H54 (cell line): Measurements from ENCODE around the gene PRRG4.
"Not testable (repeated sequence)": the region's sequence is repeated elsewhere in the genome, so short reads cannot be mapped to it uniquely, and the experiment has no call there.

Experiments used
- DNase-seq: peaks from one replicate; pipeline ENCODE4 v3.0.0; 2011; ENCODE audit warnings: low spot score, mixed read lengths; ENCODE audit not compliant: insufficient read length
- FAIRE-seq: peaks from 3 replicates; lab custom pipeline; 2011; peaks lifted over from hg19 to GRCh38; lab: Jason Lieb, UNC
- POLR2A ChIP-seq: IDR thresholded peaks from 2 replicates; pipeline ENCODE4 v1.6.1; 2011; ENCODE audit warnings: low read depth, mild to moderate bottlenecking, low read length

PRRG4 gene

DNA sequence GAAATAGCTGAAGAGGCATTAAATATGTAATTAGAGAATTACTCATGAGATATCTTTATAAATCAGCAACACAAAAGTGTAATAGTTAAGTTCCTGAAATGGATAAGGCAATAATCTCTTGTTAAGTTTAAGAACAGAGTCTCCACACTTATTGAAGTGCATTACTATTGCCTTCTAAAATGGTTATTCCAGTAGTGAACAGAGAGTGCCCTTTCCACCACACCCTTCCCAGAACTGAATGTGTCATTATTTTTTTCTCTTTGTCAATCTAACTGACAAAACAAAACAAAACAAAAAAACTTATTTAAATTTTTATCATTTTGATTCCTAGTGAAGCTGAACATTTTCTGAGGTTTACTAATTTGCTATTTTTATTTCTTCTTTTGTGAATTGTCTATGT, 9.2 kb upstream of the PRRG4 start:
- DNase-seq (no peak), FAIRE-seq (peak; percentile 52)
- no peak for TF ChIP-seq POLR2A

DNA sequence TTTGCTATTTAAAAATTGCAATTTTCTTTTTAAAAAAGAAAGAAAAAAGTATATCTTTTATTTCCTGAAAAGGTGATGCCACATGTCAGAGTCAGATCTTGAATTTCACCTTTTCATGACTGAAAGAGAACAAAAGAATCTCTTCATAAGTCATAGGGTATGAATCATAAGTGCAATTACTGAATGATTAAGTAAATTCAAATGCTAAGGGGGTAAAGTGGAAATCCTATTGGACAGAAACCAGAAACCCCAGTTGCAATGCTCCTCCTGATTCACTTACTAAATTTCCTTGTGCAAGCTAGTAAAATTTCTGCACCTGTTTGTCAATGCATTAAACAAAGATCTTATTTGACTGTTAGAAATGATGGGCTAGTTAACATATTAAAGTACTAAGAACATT, 8.2 kb upstream of the PRRG4 start:
- FAIRE-seq (peak; percentile 89), DNase-seq (no peak)
- TF ChIP-seq POLR2A: no peak

DNA sequence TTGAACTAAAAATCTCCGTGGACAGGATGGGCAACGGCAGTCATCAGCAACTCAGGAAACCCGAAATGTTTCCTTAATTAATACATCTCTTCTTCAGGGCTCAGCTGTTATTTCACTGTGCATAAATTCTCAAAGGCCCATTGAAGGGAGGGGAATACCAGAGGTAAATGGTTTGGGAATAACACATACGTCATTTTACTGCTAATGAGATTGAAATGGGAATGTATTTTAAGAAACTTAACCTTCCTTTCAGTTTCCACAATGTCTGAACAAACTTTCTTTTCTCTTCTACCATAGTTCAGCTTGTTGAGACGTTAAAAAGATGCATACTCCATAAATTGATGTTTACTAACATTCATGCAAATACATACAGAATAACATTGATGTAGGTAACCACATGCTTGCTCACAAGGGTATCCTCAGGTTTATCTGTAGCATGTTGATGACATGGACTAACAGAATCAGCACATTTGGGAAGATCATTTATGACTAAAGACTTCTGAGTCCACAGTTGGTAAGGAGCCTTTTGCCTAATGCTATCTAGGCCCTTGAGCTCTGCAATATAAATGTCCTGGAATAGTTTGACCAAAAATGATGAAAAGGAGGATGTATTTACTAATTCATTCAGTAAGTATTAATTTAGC, 7.7 kb upstream of the PRRG4 start:
- no peak for DNase-seq
- FAIRE-seq: peak; percentile 33
- no peak for TF ChIP-seq POLR2A

DNA sequence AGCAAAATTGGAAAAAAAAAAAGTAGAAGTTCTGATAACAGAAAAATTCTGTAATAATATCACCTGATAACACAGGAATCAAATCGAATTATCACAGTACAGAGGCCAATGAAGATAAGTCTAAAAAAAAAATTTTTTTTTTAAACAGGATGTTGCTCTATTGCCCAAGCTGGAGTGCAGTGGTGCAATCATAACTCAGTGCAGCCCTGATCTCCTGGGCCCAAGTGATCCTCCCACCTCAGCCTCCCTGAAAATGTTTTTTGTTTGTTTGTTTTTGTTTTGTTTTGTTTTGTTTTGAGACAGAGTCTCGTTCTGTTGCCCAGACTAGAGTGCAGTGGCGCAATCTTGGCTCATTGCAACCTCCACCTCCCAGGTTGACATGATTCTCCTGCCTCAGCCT, 6.1 kb upstream of the PRRG4 start:
- DNase-seq, FAIRE-seq: not testable (repeated sequence)

DNA sequence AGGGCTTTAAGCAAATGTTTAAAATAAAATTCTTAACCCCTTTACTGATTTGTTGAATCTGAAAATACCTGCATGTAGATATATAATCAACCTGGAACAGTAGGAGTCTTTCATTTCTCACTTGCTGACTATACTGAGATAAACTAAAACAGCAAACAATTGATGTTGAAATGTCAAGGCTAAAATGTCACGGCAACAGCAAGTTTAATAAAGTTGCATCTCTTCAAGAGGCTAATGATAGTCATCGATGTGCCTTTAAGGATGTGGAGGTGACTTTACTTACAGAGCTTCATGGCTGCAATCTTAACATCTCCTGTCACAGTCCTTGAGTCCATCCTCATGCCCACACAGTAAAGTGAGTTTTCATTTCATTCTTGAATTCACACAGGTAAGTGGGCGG, 3.6 kb upstream of the PRRG4 start:
- TF ChIP-seq POLR2A: no peak
- DNase-seq: no peak
- no peak for FAIRE-seq

DNA sequence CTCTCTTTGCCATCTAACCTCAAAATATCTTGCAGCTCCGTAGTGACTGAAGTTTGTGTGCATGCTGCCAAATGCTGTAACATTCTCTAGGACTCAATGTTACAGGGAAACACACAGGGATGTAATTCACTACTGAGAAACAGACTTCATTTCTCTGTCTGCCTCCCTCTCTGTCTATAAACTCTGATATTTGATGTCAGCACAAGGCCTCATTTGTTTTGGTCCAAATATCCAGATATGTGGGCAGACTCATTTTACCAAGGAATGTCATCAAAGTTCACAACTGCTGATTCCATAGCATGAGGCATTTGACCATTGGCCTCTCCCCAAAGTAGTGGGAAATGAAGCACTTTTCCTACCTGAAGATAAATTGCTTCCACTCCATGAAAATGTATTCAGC, 2.5 kb upstream of the PRRG4 start:
- no peak for DNase-seq
- no peak for TF ChIP-seq POLR2A
- FAIRE-seq: no peak

DNA sequence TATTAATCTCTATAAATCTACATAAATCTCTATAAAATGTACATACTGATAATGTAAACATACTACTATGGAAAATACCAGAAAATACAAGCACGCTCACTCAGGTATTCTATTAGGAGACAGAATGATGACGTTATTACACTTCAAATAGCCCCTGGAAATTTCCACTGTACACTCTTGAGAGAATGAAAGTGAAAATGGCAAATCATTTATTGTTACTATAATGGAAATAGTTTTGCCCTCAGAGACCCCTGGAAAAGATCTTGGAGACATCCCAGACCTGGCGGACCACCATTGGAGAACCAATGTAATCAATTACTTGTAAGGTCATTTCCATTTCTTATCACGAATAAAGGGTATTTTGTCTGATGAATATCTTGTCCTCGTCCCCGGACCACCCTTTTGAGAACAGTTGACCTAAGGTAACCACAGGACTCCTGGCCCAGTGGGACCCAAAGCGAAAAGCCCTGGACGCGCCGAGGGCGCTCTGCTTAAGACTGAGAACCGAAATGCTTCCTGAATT, 509 bp upstream of the PRRG4 start:
- no peak for FAIRE-seq
- no peak for TF ChIP-seq POLR2A
- no peak for DNase-seq

DNA sequence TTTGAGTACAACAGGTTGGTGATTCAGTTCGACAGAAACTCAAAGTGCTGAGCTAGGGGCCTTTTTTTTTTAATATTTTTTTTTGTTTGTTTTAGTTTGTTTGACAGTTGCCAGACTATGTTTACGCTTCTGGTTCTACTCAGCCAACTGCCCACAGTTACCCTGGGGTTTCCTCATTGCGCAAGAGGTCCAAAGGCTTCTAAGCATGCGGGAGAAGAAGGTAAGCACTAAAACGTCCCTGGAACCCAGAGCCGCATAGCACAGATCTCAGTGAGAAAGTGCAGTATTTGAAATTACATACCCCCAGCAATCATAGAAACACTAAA, 649 bp downstream of the PRRG4 start:
- no peak for DNase-seq
- no peak for FAIRE-seq
- TF ChIP-seq POLR2A: no peak

DNA sequence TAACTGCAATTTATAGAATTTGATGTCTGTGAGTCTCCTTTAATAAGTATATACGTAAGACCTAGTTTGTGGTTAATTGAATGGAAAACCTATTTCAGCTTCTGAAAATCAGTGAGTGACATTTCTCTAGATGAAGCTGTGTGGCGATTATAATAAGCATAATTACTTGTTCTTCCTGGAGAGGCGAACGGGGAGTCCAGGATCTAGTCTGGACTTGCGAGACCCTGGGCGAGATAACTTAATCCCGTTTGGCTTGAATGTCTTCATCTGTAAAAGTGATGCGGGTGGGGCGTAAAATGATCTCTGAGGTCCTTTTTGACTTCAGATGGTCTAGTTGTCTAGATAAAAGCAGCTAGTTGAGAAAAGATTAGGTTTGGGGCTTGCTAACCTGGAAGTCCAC, 1.1 kb downstream of the PRRG4 start:
- no peak for TF ChIP-seq POLR2A
- no peak for DNase-seq
- no peak for FAIRE-seq

DNA sequence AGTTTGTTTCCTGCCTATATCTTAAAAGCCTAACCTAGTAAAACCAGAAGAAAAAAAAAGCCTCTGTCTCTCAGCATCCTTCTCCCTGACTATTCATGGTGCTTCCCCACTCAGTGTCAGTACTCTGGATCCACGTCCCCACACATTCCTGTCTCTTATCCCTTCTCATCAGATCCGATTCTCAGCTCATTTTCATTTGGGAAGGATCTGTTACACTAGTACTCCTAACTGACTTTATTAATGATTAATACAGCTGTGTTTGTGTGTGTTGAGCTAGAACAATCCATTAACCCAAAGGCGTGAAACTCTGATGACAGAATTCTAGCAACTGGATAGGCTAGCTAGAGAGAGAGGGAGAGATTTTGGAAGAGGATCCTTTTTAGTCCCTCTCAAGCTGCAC, 1.5 kb downstream of the PRRG4 start:
- DNase-seq (no peak), FAIRE-seq (no peak)
- TF ChIP-seq POLR2A: no peak

DNA sequence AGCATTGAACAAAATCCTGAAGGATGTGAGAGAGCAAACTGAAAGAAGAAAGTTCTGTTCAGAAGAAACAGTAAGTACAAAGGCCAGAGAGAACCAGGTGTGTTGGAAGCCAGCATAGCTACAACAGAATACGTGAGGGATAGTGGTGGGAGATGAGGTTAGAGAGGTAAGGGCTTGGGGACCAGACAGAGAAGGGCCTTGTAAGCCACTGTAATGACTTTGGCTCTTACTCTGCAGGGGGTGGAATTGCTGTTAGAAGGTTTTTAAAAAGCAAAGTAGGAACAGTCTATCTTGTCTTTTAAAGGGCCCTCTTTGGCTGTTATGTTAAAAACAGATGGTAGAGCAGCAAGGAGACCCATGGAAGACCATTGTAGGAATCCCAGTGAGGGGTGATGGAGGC, 4.2 kb downstream of the PRRG4 start:
- FAIRE-seq (no peak), DNase-seq (no peak)
- TF ChIP-seq POLR2A: no peak

DNA sequence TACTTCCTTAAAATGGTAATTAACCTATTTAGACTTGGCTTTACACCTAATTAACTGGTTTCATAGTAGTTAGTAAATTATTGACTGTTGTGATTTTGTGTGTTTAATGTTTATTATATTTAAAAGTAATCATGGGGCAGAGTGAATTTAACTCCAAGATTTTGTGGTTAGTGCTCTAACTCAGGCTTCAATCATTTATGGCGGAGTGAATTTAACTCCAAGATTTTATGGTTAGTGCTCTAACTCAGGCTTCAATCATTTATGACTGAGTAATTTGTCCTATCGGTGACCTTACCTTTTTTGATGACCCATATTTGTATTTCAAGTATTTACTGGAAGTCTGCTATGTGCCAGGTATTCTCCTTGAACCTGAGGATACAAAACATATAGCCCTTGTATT, 7.2 kb downstream of the PRRG4 start:
- no peak for DNase-seq
- no peak for TF ChIP-seq POLR2A
- no peak for FAIRE-seq

DNA sequence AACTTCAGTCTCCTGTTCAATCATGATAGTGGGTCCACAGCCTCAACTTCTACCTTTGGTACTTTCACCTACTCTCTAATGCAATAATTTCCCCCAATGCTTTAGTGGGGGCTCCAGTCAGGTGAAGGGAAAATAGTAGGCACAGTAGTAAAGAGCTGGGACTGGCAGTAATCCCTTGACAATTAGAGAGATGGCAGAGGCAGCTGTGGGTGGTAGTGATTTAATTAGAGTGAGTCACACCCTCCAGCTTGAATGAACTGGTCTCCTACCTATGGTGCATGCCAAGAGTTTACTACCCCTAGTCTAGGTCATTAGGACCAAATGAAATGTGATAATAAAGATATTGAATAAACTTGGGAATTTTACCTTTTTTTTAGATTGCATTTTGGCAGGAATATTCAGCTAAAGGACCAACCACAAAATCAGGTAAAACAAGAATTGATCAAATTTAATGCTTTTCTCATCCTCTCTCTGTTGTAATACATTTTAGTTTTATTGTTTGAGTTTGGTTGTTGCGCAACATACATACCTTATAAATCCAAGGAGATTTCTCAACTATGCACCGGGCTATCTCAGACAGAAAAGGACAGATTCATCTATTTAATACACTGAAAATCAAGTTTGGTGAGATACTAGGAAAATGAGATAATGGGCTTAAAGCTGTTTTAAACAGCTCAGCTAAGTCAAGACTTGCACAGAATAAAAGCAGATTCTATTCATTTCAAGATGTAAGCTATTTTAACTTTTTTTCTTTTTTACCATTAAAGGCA, 9.0 kb downstream of the PRRG4 start:
- DNase-seq: no peak
- TF ChIP-seq POLR2A: no peak
- FAIRE-seq: no peak

DNA sequence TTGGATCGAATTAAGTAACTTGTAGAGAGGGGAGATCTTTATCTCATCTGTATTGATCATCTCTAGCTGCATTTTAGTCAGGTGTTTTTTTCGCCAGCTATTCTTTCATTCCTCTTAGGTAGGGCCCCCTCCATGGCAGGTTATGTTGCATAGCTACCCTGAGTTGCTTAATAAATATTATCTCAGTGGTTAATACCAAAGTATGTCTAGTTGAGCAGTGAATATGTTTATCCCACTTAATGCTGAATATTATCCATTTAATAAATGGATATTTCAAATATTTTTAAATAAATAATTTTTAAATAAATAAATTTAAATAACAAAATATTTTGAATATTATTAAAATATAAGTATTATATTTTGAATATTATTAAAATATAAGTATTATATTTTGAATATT, 9.6 kb downstream of the PRRG4 start:
- FAIRE-seq: no peak
- no peak for TF ChIP-seq POLR2A

DNA sequence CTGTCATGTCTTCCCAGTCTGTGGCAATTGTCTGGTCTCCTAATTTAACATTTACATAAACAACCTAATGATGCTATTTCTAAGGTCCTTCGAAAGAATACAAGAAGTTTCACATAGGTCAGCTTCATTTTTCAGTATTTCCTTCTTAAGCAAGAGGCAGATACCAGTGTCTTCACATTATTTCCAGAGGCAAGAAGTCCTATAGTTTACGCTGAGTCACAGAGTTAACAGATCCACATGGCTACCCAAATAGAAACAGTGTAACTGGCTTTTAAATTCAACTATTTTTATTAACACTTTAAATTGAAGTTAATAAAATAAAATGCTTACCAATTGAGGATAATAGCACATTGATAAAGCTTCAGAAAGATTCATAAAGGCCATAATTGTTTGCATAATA, 10.9 kb downstream of the PRRG4 start:
- DNase-seq: no peak
- no peak for TF ChIP-seq POLR2A

More for the DNA sequence above, 9.6 kb downstream of the PRRG4 start:
- no peak for DNase-seq

DNA sequence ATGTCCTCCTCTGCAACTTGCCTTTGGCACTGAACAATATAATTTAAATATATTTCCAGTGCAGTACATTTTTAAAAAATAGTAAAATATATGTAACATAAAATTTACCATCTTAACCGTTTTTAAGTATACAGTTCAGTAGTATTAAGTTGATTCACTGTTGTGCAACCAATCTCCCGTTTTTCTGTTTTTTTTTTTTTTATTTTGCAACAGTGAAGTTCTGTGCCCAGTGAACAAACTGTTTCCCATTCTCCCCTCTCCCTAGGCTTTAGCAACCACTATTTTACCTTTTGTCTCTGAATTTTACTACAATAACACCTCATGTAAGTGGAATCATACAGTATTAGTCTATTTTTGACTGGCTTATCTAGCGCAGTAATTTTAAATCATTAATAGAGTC, 13.8 kb downstream of the PRRG4 start:
- FAIRE-seq (no peak), DNase-seq (no peak)
- TF ChIP-seq POLR2A: no peak

More for the DNA sequence above, 10.9 kb downstream of the PRRG4 start:
- FAIRE-seq: no peak
